ENCODE data around the gene ZNF415. TPM values are rescaled to one million over a fixed set of nuclear protein-coding genes. Genes with fewer than 3 reads are reported as not detected.

Gene ZNF415
- total RNA-seq, 2 experiments from 2014 or later: 3.2 to 3.3 TPM

DNA sequence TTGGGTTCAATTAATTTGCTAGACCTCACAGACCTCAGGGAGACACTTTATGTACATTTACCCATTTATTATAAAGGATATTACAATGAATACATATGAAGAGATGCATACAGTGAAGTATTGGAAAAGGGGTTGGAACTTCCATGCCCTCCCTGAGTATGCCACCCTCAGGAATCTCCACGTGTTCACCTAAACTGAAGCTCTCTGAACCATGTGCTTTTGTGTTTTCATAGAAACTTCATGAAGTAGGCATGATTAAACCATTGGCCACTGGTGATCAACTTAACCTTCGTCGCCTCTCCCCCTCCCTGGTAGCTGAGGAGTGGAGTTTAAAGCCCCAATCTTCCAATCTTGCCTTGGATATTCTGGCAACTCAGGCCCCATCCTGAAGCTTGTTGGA lies 49.8 kb downstream of the ZNF415 start:
- POLR2A ChIA-PET: no interaction called here

DNA sequence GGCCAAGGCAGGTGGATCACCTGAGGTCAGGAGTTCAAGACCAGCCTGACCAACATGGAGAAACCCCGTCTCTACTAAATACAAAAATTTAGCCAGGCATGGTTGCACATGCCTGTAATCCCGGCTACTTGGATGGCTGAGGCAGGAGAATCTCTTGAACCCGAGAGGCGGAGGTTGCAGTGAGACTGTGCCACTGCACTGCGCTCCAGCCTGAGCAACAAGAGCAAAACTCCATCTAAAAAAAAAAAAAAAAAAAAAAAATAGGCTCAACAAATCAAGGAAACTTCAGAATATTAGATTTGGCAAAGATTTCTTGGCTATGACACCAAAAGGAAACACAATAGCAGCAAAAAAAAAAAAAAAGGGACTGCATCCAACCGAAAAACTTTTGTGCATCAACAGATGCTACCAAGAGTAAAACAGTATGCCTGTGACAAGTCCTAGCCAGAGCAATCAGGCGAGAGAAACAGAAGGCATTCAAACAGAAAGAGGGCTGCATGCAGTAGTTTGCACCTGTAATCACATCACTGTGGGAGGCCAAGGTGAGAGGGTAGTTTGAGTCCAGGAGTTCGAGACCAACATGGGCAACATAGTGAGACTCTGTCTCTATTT lies 53.3 kb downstream of the ZNF415 start:
- H3K27me3 Mint-ChIP-seq: no peaks in the 10 kb centered on the region
- CTCF ChIA-PET: no interaction called here
- POLR2A ChIA-PET: no interaction called here
- intact Hi-C loops (cut with DNase I, micrococcal nuclease): no loop called here
- H3K4me1 Mint-ChIP-seq: no peaks in the 10 kb centered on the region
- peaks cover 52% of the 10 kb centered on the region for H3K9me3 Mint-ChIP-seq (ENCODE audit: low read depth)
- H3K4me3 Mint-ChIP-seq: no peak overlapping the region
- DNase-seq: no peak
- H3K27ac Mint-ChIP-seq: no peak overlapping the region
- peaks cover 100% of the 10 kb centered on the region for H3K36me3 Mint-ChIP-seq (ENCODE audit: low read depth)
- no peak for ATAC-seq

More for the DNA sequence above, 49.8 kb downstream of the ZNF415 start:
- Mint-ChIP-seq H3K9me3 (ENCODE audit: low read depth) (peaks cover 40% of the 10 kb centered on the region), H3K27ac (no peak overlapping the region), H3K4me1 (no peaks in the 10 kb centered on the region), H3K36me3 (ENCODE audit: low read depth) (peaks cover 98% of the 10 kb centered on the region), H3K4me3 (no peak overlapping the region), H3K27me3 (no peaks in the 10 kb centered on the region)
- intact Hi-C loops (cut with DNase I, micrococcal nuclease): no loop called here
- ATAC-seq (no peak), DNase-seq (no peak)
- CTCF ChIA-PET: interaction anchor here (0.7 kb wide), 1 partner anchor 140 kb away, joined by 3 read pairs; no protein-coding TSS in a partner anchor

DNA sequence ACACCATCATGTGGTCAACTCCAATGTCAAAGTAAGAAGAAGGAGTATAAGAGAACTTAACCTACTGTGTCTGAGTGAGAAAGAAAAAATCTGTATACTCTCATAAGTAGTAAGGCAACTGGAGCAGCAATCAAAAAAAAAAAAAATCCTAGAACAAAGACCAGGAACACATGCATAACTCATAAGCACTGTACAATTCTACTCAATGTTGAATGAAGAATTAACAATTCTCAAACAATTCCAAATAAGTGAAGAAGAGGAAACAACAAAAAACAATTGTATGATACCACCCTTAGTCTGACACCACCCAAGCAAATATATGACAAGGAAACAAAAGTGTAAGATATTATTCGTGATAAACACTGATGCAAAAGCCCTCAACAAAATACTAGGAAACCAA lies 54.0 kb downstream of the ZNF415 start:
- ATAC-seq (no peak), DNase-seq (no peak)
- intact Hi-C loops (cut with DNase I, micrococcal nuclease): no loop called here
- CTCF ChIA-PET: no interaction called here
- H3K27ac Mint-ChIP-seq: no peak overlapping the region
- H3K4me1 Mint-ChIP-seq: no peaks in the 10 kb centered on the region
- H3K36me3 Mint-ChIP-seq (ENCODE audit: low read depth): peaks cover 100% of the 10 kb centered on the region
- POLR2A ChIA-PET: no interaction called here
- H3K27me3 Mint-ChIP-seq: no peaks in the 10 kb centered on the region
- no peak overlapping the region for H3K4me3 Mint-ChIP-seq
- peaks cover 54% of the 10 kb centered on the region for H3K9me3 Mint-ChIP-seq (ENCODE audit: low read depth)

DNA sequence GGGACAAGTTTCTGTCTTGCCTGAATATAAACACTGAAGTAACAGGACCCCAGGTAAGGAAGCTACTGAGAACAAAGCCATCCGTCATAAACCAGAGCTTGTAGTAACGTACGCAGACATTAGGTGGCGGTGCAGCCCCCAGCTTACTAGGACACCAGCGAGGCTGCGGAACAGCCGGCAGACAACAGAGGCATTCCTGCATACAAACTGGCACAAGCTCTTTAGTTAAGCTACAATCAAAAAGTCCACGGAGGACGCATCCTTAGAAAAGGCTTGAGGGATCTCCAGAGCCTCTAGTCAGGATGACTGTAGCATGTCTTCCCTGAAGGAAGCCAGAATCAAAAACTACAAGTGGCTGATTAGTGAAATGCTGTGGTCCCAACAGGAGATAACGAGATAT lies 55.7 kb downstream of the ZNF415 start:
- Mint-ChIP-seq H3K27me3 (no peaks in the 10 kb centered on the region), H3K4me1 (no peaks in the 10 kb centered on the region), H3K36me3 (ENCODE audit: low read depth) (peaks cover 99% of the 10 kb centered on the region), H3K4me3 (no peak overlapping the region), H3K9me3 (ENCODE audit: low read depth) (peaks cover 57% of the 10 kb centered on the region), H3K27ac (no peak overlapping the region)
- CTCF ChIA-PET: interaction anchor here (0.5 to 0.6 kb wide), 2 partner anchors 96 to 678 kb away, joined by 3 to 4 read pairs; no protein-coding TSS in a partner anchor
- POLR2A ChIA-PET: no interaction called here
- ATAC-seq: no peak
- peak; percentile 49 for DNase-seq
- intact Hi-C loops (cut with DNase I, micrococcal nuclease): no loop called here

DNA sequence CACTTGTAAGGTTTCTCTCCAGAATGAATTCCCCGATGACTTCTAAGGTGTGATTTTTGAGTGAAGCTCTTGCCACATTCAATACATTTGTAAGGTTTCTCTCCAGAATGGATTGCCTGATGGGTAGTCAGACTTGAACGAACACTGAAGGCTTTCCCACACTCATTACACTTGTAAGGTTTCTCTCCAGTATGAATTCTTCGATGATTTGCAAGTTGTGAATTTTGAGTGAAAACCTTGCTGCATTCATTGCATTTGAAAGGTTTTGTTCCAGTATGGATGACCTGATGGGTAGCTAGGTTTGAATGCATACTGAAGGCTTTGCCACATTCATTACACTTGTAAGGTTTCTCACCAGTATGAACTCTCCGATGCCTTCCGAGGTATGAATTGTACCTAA lies 63.9 kb downstream of the ZNF415 start:
- peaks cover 73% of the 10 kb centered on the region for H3K36me3 Mint-ChIP-seq (ENCODE audit: low read depth)
- ChIA-PET POLR2A (no interaction called here), CTCF (no interaction called here)
- H3K27me3 Mint-ChIP-seq: no peaks in the 10 kb centered on the region
- intact Hi-C loops (cut with DNase I, micrococcal nuclease): no loop called here
- ATAC-seq: no peak
- H3K9me3 Mint-ChIP-seq (ENCODE audit: low read depth): peaks cover 51% of the 10 kb centered on the region
- H3K4me3 Mint-ChIP-seq: no peak overlapping the region
- no peak for DNase-seq
- no peak overlapping the region for H3K27ac Mint-ChIP-seq
- no peaks in the 10 kb centered on the region for H3K4me1 Mint-ChIP-seq

DNA sequence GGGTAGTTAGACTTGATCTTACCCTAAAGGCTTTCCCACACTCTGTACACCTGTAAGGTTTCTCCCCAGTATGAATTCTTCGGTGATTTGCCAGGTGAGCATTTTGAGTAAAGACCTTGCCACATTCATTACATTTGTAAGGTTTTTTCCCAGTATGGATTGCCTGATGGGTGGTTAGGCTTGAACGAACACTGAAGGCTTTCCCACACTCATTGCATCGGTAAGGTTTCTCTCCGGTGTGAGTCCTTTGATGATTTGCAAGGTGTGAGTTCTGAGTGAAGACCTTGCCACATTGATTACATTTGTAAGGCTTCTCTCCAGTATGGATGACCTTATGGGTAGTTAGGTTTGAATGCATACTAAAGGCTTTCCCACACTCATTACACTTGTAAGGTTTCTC lies 64.5 kb downstream of the ZNF415 start:
- Mint-ChIP-seq H3K36me3 (ENCODE audit: low read depth) (peaks cover 68% of the 10 kb centered on the region), H3K9me3 (ENCODE audit: low read depth) (peaks cover 53% of the 10 kb centered on the region), H3K27ac (no peak overlapping the region), H3K4me1 (no peaks in the 10 kb centered on the region), H3K4me3 (no peak overlapping the region), H3K27me3 (no peaks in the 10 kb centered on the region)
- ChIA-PET POLR2A (no interaction called here), CTCF (no interaction called here)
- ATAC-seq (no peak), DNase-seq (no peak)
- intact Hi-C loops (cut with DNase I, micrococcal nuclease): no loop called here

DNA sequence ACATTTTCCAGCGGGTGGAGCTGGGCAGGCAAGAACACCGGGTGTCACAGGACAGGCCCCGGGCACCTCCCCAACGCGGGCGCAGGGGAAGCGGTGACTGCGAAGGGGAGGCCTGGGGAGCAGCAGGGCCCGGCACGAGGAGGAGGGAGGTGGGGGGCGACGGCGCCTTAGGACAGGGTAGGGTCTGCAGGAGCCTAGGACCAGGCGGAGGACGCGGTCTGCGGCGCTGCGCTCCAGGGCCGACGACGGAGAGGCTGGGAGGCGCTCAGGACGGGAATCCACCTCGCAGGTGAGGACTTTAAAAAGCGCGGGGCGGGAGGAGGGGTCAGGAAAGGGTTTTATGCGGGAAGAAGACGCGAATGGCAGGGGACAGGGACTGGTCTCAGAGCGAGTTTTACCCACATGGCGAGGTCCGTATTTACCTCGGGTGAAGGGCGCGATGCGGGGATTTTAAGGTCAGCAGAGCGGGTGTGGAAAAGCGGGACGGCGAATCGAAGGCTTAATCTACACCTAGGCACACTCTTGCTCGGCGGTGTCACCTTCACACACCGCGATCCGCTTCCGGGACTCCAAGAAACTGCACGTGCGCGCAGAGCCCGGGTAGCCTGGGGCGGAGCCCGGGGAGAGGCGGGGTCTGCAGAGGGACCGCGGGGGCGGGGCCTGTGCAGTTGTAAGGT lies 74.7 kb downstream of the ZNF415 start:
- peaks cover 28% of the 10 kb centered on the region for H3K36me3 Mint-ChIP-seq (ENCODE audit: low read depth)
- DNase-seq (peak; percentile 56), ATAC-seq (peak; percentile 57)
- ChIA-PET POLR2A (no interaction called here), CTCF (no interaction called here)
- no peak overlapping the region for H3K27ac Mint-ChIP-seq
- H3K9me3 Mint-ChIP-seq (ENCODE audit: low read depth): peaks cover 40% of the 10 kb centered on the region
- intact Hi-C loops (cut with DNase I, micrococcal nuclease): no loop called here
- H3K4me1 Mint-ChIP-seq: peaks cover 2% of the 10 kb centered on the region
- peaks cover 6% of the 10 kb centered on the region for H3K27me3 Mint-ChIP-seq
- peak overlapping the region; percentile 30 for H3K4me3 Mint-ChIP-seq

Other genes with a start within 250 kb of the ZNF415 start
- 10 to 100 TPM; 10.8 to 12.2 TPM for gene ZNF320, start 235.3 kb downstream of the ZNF415 start, total RNA-seq
- 1 to 10 TPM; 5.1 to 5.5 TPM for gene ZNF888, start 209.5 kb downstream of the ZNF415 start, total RNA-seq
- gene ZNF816, start 170.0 kb downstream of the ZNF415 start, total RNA-seq: 10 to 100 TPM; 10.7 to 11.4 TPM
- gene ERVV-1, start 119.0 kb downstream of the ZNF415 start, total RNA-seq: under 1 TPM in 1 of 2 experiments, not detected in 1; 0.11 TPM
- not detected for gene ERVV-2, start 88.2 kb downstream of the ZNF415 start, total RNA-seq
- 10 to 100 TPM; 42.2 to 53.0 TPM for gene ZNF160, start 29.5 kb downstream of the ZNF415 start, total RNA-seq
- gene ZNF347, start 26.1 kb upstream of the ZNF415 start, total RNA-seq: 1 to 10 TPM; 8.5 to 9.2 TPM
- gene ZNF665, start 60.4 kb upstream of the ZNF415 start, total RNA-seq: 1 to 10 TPM; 6.5 to 8.7 TPM
- gene ZNF677, start 122.0 kb upstream of the ZNF415 start, total RNA-seq: 1 to 10 TPM; 6.4 to 7.5 TPM
- not detected for gene VN1R2, start 125.4 kb upstream of the ZNF415 start, total RNA-seq
- not detected for gene VN1R4, start 134.8 kb upstream of the ZNF415 start, total RNA-seq
- 1 to 10 TPM; 5.9 to 6.3 TPM for gene ZNF845, start 200.8 kb upstream of the ZNF415 start, total RNA-seq
- gene ZNF525, start 232.8 kb upstream of the ZNF415 start, total RNA-seq: 10 to 100 TPM; 21.5 to 27.8 TPM